OCI-LY1 (cell line): ENCODE data around the gene DNAH17.

ENCODE experiments used
- CTCF ChIP-seq: fragments of 200-600 bp; sonication (generic), shearing (Covaris generic); IDR thresholded peaks from 2 replicates; pipeline ENCODE4 v1.5.1; 2017; ENCODE audit warnings: mild to moderate bottlenecking, antibody characterized with exemption, low read length, moderate library complexity, mixed read lengths
- EZH2 ChIP-seq: fragments of 200-600 bp; sonication (generic), shearing (Covaris generic); IDR thresholded peaks from 2 replicates; pipeline ENCODE4 v1.8.0; 2017; ENCODE audit warnings: borderline replicate concordance, mixed run types, mild to moderate bottlenecking, antibody characterized with exemption, low read length, moderate library complexity, mixed read lengths

- TF ChIP-seq CTCF (no peak), EZH2 (no peak)
Measured at GRCh38 chr17:78522031-78522809, 55.0 kb downstream of the DNAH17 start.
